Left ventricle myocardium inferior (tissue), 1 donor: ENCODE data around the gene CYP3A7. TPM values are rescaled to one million over a fixed set of nuclear protein-coding genes. Genes with fewer than 3 reads are reported as not detected.
"Not testable (repeated sequence)": the region's sequence is repeated elsewhere in the genome, so short reads cannot be mapped to it uniquely, and the experiment has no call there.

Source experiments
- DNase-seq: peaks from one replicate; pipeline ENCODE4 v3.0.0-alpha.2; 2020
- H3K27ac ChIP-seq: fragments of 200-600 bp; replicated peaks from 2 replicates; pipeline ENCODE4 v1.8.0; 2021
- H3K27me3 ChIP-seq: fragments of 200-600 bp; 2 replicates; pipeline ENCODE4 v1.8.0; 2021; ENCODE audit warnings: low read depth
- H3K36me3 ChIP-seq: fragments of 200-600 bp; 2 replicates; pipeline ENCODE4 v1.8.0; 2021
- H3K4me1 ChIP-seq: fragments of 200-600 bp; 2 replicates; pipeline ENCODE4 v1.8.0; 2021
- H3K4me3 ChIP-seq: fragments of 200-600 bp; 2 replicates; pipeline ENCODE4 v1.8.0; 2021; ENCODE audit warnings: mild to moderate bottlenecking, moderate library complexity
- H3K9me3 ChIP-seq: fragments of 200-600 bp; replicated peaks from 2 replicates; pipeline ENCODE4 v1.8.0; 2021
- CTCF ChIP-seq: fragments of 200-600 bp; IDR thresholded peaks from 2 replicates; pipeline ENCODE4 v1.8.0; 2021; ENCODE audit warnings: antibody characterized with exemption, mild to moderate bottlenecking, borderline replicate concordance
- intact Hi-C: fragments of 100-400 bp; cut with micrococcal nuclease; formaldehyde crosslinking; loops from one replicate; pipeline ENCODE4 v1.11.0; 2022
- total RNA-seq: library from RNA; stranded (reverse); fragmentation: NEBNext Ultra II Directional; extraction: Animal tissue kit (Norgen Biotek cat#: 25700); gene quantifications from one replicate; pipeline ENCODE4 v1.2.1, GENCODE V29; 2021
- donor health status: DM: no; HTN: yes; CAD: no; lungs with severe emphysema.

Gene CYP3A7
- total RNA-seq, 1 donor from 2014 or later = not detected

- H3K36me3 ChIP-seq = peaks cover 22% of the 10 kb centered on the region
- H3K4me1 ChIP-seq = no peaks in the 10 kb centered on the region
- no peak overlapping the region for H3K4me3 ChIP-seq
- H3K27ac ChIP-seq = no peak overlapping the region
- H3K27me3 ChIP-seq = no peaks in the 10 kb centered on the region
- intact Hi-C loops = no loop called here
- TF ChIP-seq CTCF = no peak
- no peak for DNase-seq
- peaks cover 36% of the 10 kb centered on the region for H3K9me3 ChIP-seq
These were observed 27.9 kb downstream of the CYP3A7 start for GRCh38 chr7:99707096-99707495.

- Histone ChIP-seq H3K9me3 (peaks cover 5% of the 10 kb centered on the region), H3K4me3 (no peak overlapping the region), H3K27ac (no peak overlapping the region), H3K4me1 (no peaks in the 10 kb centered on the region), H3K27me3 (no peaks in the 10 kb centered on the region), H3K36me3 (no peaks in the 10 kb centered on the region)
- no peak for DNase-seq
- intact Hi-C loops = no loop called here
- TF ChIP-seq CTCF = no peak
These were observed 35.0 kb downstream of the CYP3A7 start for GRCh38 chr7:99699946-99700345.

GRCh38 chr7:99698867-99699730 is 35.9 kb downstream of the CYP3A7 start:
- H3K9me3 ChIP-seq, H3K27ac ChIP-seq, H3K4me1 ChIP-seq, H3K4me3 ChIP-seq, H3K36me3 ChIP-seq, H3K27me3 ChIP-seq, intact Hi-C loops, DNase-seq: not testable (repeated sequence)

GRCh38 chr7:99694912-99695304 is 40.1 kb downstream of the CYP3A7 start:
- intact Hi-C loops = no loop called here
- Histone ChIP-seq H3K27ac (no peak overlapping the region), H3K4me3 (no peak overlapping the region), H3K4me1 (no peaks in the 10 kb centered on the region), H3K36me3 (no peaks in the 10 kb centered on the region), H3K9me3 (peaks cover 12% of the 10 kb centered on the region), H3K27me3 (no peaks in the 10 kb centered on the region)
- DNase-seq = no peak
- no peak for TF ChIP-seq CTCF

GRCh38 chr7:99694201-99694911 is 40.6 kb downstream of the CYP3A7 start:
- Histone ChIP-seq H3K9me3 (peaks cover 12% of the 10 kb centered on the region), H3K4me3 (no peak overlapping the region), H3K36me3 (no peaks in the 10 kb centered on the region), H3K4me1 (no peaks in the 10 kb centered on the region), H3K27me3 (no peaks in the 10 kb centered on the region), H3K27ac (no peak overlapping the region)
- no peak for TF ChIP-seq CTCF
- intact Hi-C loops = no loop called here
- DNase-seq = no peak
